ENCODE measurements around the gene CSF3R.
A peak's percentile ranks its signal among the peaks of the same experiment; 100 is the strongest.

The CSF3R gene

GRCh38 chr1:36525166-36525565, 42.5 kb upstream of the CSF3R start:
- no peak overlapping the region for H3K27ac ChIP-seq (replicated peaks)
- H3K4me3 ChIP-seq (replicated peaks; ENCODE audit: insufficient read depth, low read length), result no peak overlapping the region
- no peak for DNase-seq (ENCODE audit: low read depth in 1 of 2, low spot score in 1 of 2)
- no peaks in the 10 kb centered on the region for H3K27me3 ChIP-seq (ENCODE audit: insufficient read depth, poor library complexity, severe bottlenecking)
- TF ChIP-seq POLR2AphosphoS5 (IDR thresholded peaks at IDR 0.05; ENCODE audit: low read depth), result no peak
- no peak for TF ChIP-seq GABPA (IDR thresholded peaks at IDR 0.05; ENCODE audit: low read depth)
- TF ChIP-seq REST (IDR thresholded peaks at IDR 0.05; ENCODE audit: insufficient replicate concordance, low read depth), result no peak
- TF ChIP-seq SPI1 (IDR thresholded peaks at IDR 0.05; ENCODE audit: borderline replicate concordance, low read depth), result no peak
- no peak for TF ChIP-seq CTCF (IDR thresholded peaks at IDR 0.05; ENCODE audit: insufficient read depth, low read length)

- Histone ChIP-seq H3K4me3 (replicated peaks; ENCODE audit: insufficient read depth, low read length) (no peak overlapping the region), H3K27ac (replicated peaks) (no peak overlapping the region), H3K27me3 (ENCODE audit: insufficient read depth, poor library complexity, severe bottlenecking) (no peaks in the 10 kb centered on the region)
- DNase-seq (ENCODE audit: low read depth in 1 of 2, low spot score in 1 of 2), result no peak
- TF ChIP-seq REST (IDR thresholded peaks at IDR 0.05; ENCODE audit: insufficient replicate concordance, low read depth), result no peak
- TF ChIP-seq POLR2AphosphoS5 (IDR thresholded peaks at IDR 0.05; ENCODE audit: low read depth), result no peak
- no peak for TF ChIP-seq SPI1 (IDR thresholded peaks at IDR 0.05; ENCODE audit: borderline replicate concordance, low read depth)
- TF ChIP-seq GABPA (IDR thresholded peaks at IDR 0.05; ENCODE audit: low read depth), result no peak
- no peak for TF ChIP-seq CTCF (IDR thresholded peaks at IDR 0.05; ENCODE audit: insufficient read depth, low read length)
Measured at GRCh38 chr1:36524359-36525062, 41.8 kb upstream of the CSF3R start.

- Histone ChIP-seq H3K27ac (replicated peaks) (no peak overlapping the region), H3K27me3 (ENCODE audit: insufficient read depth, poor library complexity, severe bottlenecking) (no peaks in the 10 kb centered on the region), H3K4me3 (replicated peaks; ENCODE audit: insufficient read depth, low read length) (no peak overlapping the region)
- 0 out of 2 replicates have a peak, but pooled peaks have one; percentile 1 for TF ChIP-seq SPI1 (IDR thresholded peaks at IDR 0.05; ENCODE audit: borderline replicate concordance, low read depth)
- no peak for TF ChIP-seq CTCF (IDR thresholded peaks at IDR 0.05; ENCODE audit: insufficient read depth, low read length)
- DNase-seq (ENCODE audit: low read depth in 1 of 2, low spot score in 1 of 2), result no peak
Measured at GRCh38 chr1:36523850-36524249, 41.1 kb upstream of the CSF3R start.

- Histone ChIP-seq H3K4me3 (replicated peaks; ENCODE audit: insufficient read depth, low read length) (no peak overlapping the region), H3K27me3 (ENCODE audit: insufficient read depth, poor library complexity, severe bottlenecking) (no peaks in the 10 kb centered on the region), H3K27ac (replicated peaks) (no peak overlapping the region)
- no peak for DNase-seq (ENCODE audit: low read depth in 1 of 2, low spot score in 1 of 2)
- TF ChIP-seq CTCF (IDR thresholded peaks at IDR 0.05; ENCODE audit: insufficient read depth, low read length) (no peak), REST (IDR thresholded peaks at IDR 0.05; ENCODE audit: insufficient replicate concordance, low read depth) (no peak), GABPA (IDR thresholded peaks at IDR 0.05; ENCODE audit: low read depth) (no peak), SPI1 (IDR thresholded peaks at IDR 0.05; ENCODE audit: borderline replicate concordance, low read depth) (no peak), POLR2AphosphoS5 (IDR thresholded peaks at IDR 0.05; ENCODE audit: low read depth) (no peak)
Measured at GRCh38 chr1:36523230-36523495, 40.5 kb upstream of the CSF3R start.
